Caco-2 (cell line): ENCODE measurements around the gene PTPRS. TPM values are rescaled to one million over a fixed set of nuclear protein-coding genes. Genes with fewer than 3 reads are reported as not detected.
"Not testable (repeated sequence)": the region's sequence is repeated elsewhere in the genome, so short reads cannot be mapped to it uniquely, and the experiment has no call there.

ENCODE experiments used
- BruUV-seq: library from RNA; stranded (reverse); fragments of 400-500 nt; replicated peaks from 2 replicates; lab custom pipeline; 2021; lab: Mats Ljungman, UMichigan
- CTCF ChIA-PET: fragments of 300-600 bp; sonication (Branson Sonifier 250); formaldehyde crosslinking; loops from one replicate; lab custom pipeline; 2022; ENCODE audit warnings: antibody characterized with exemption; lab: Charles Lee
- POLR2A ChIA-PET: fragments of 300-600 bp; sonication (Branson Sonifier 250); formaldehyde crosslinking; loops from one replicate; lab custom pipeline; 2022; ENCODE audit warnings: antibody characterized with exemption; lab: Charles Lee
- DNase-seq, 2 experiments: peaks; one replicate each; pipeline versions ENCODE4 v3.0.0 to v3.0.0-alpha.2; 2020 to 2022
- H3K27me3 ChIP-seq: replicated peaks from 2 replicates; pipeline ENCODE4 v1.6.0; 2011; ENCODE audit warnings: low read length; ENCODE audit not compliant: control insufficient read depth, insufficient read depth
- H3K36me3 ChIP-seq: 2 replicates; pipeline ENCODE4 v1.5.1; 2011; ENCODE audit warnings: low read length; ENCODE audit not compliant: control insufficient read depth, insufficient read depth
- H3K4me1 ChIP-seq: fragments of 250-450 bp; sonication (Bioruptor Pico); 2 replicates; pipeline ENCODE4 v1.5.1; 2020; ENCODE audit warnings: mild to moderate bottlenecking
- H3K4me3 ChIP-seq: 2 replicates; pipeline ENCODE4 v1.5.1; 2011; ENCODE audit warnings: low read depth, mild to moderate bottlenecking, control low read depth, low read length
- H3K9me3 ChIP-seq: fragments of 250-450 bp; sonication (Bioruptor Pico); 2 replicates; pipeline ENCODE4 v1.5.1; 2020; ENCODE audit warnings: mild to moderate bottlenecking, moderate library complexity
- H3K27ac Mint-ChIP-seq: one replicate; pipeline ENCODE4 v1.8.0; 2022; ENCODE audit warnings: mixed read lengths; ENCODE audit not compliant: unreplicated experiment
- H3K27me3 Mint-ChIP-seq: one replicate; pipeline ENCODE4 v1.8.0; 2022; ENCODE audit warnings: mixed read lengths; ENCODE audit not compliant: insufficient read depth, unreplicated experiment
- H3K36me3 Mint-ChIP-seq: one replicate; pipeline ENCODE4 v1.8.0; 2022; ENCODE audit warnings: mild to moderate bottlenecking, mixed read lengths; ENCODE audit not compliant: insufficient read depth, unreplicated experiment
- H3K4me1 Mint-ChIP-seq: one replicate; pipeline ENCODE4 v1.8.0; 2022; ENCODE audit warnings: low read depth, mixed read lengths; ENCODE audit not compliant: unreplicated experiment
- H3K4me3 Mint-ChIP-seq: one replicate; pipeline ENCODE4 v1.8.0; 2022; ENCODE audit warnings: mild to moderate bottlenecking, moderate library complexity, mixed read lengths; ENCODE audit not compliant: unreplicated experiment
- H3K9me3 Mint-ChIP-seq: one replicate; pipeline ENCODE4 v1.8.0; 2022; ENCODE audit warnings: mixed read lengths; ENCODE audit not compliant: unreplicated experiment
- intact Hi-C: fragments of 100-400 bp; cut with micrococcal nuclease; formaldehyde crosslinking; loops from one replicate; pipeline ENCODE4 v1.10.0; 2022; ENCODE audit not compliant: unreplicated experiment
- total RNA-seq: library from RNA; stranded (reverse); gene quantifications from 2 replicates; pipeline ENCODE4 v1.2.3, GENCODE V29; 2022
- TF ChIP-seq, protein P1 (sequence below), 2 experiments: fragments of 200-600 bp in 1 of 2; IDR thresholded peaks; 1 replicate in 1 of 2; 2 replicates in 1 of 2; pipeline versions ENCODE4 v1.5.1 to v1.8.0; 2011 to 2022; ENCODE audit warnings: antibody characterized with exemption in 1 of 2, control low read depth in 1 of 2, inconsistent platforms in 1 of 2, low read depth in 1 of 2, low read length in 1 of 2, mild to moderate bottlenecking in 1 of 2, moderate library complexity in 1 of 2; ENCODE audit not compliant: insufficient read depth in 1 of 2, severe bottlenecking in 1 of 2, unreplicated experiment in 1 of 2

PTPRS gene
- total RNA-seq, 1 experiment from 2014 or later = 65.6 TPM

DNA sequence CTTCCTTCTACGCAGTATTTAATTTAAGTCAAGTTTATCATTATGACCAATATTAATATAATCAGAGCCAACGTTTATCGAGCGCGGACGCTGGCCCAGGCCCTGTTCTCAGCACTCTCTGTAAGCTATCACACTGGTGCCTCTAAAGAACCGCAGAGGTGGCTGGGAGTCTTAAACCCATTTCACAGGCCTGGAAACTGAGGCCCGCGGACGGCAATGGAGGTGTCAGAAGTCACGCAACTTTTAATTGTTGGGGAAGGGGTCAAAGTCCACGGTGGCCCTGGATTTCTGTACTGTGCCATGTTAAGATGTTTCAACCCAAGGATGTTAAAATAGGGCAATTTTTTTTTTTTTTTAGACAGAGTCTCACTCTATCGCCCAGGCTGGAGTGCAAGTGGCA lies 8.8 kb downstream of the PTPRS start:
- no peak overlapping the region for H3K27ac Mint-ChIP-seq
- DNase-seq = no peak
- TF ChIP-seq, protein P1, sequence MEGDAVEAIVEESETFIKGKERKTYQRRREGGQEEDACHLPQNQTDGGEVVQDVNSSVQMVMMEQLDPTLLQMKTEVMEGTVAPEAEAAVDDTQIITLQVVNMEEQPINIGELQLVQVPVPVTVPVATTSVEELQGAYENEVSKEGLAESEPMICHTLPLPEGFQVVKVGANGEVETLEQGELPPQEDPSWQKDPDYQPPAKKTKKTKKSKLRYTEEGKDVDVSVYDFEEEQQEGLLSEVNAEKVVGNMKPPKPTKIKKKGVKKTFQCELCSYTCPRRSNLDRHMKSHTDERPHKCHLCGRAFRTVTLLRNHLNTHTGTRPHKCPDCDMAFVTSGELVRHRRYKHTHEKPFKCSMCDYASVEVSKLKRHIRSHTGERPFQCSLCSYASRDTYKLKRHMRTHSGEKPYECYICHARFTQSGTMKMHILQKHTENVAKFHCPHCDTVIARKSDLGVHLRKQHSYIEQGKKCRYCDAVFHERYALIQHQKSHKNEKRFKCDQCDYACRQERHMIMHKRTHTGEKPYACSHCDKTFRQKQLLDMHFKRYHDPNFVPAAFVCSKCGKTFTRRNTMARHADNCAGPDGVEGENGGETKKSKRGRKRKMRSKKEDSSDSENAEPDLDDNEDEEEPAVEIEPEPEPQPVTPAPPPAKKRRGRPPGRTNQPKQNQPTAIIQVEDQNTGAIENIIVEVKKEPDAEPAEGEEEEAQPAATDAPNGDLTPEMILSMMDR (IDR thresholded peaks at IDR 0.05; ENCODE audit: insufficient read depth in 1 of 2, low read depth in 1 of 2, low read length in 1 of 2, severe bottlenecking in 1 of 2, unreplicated experiment in 1 of 2) = no peak
- no peaks in the 10 kb centered on the region for H3K27me3 ChIP-seq
- CTCF ChIA-PET = interaction anchor here (0.6 kb wide), 1 partner anchor 9 kb away, joined by 4 read pairs; no protein-coding TSS in a partner anchor
- H3K36me3 ChIP-seq = no peaks in the 10 kb centered on the region
- H3K4me3 ChIP-seq = no peak overlapping the region
- POLR2A ChIA-PET = no interaction called here
- intact Hi-C loops = no loop called here
- no peaks in the 10 kb centered on the region for H3K36me3 Mint-ChIP-seq
- no TSS peak for BruUV-seq
- no peak overlapping the region for H3K4me3 Mint-ChIP-seq
- H3K9me3 Mint-ChIP-seq = no peaks in the 10 kb centered on the region
- no peaks in the 10 kb centered on the region for H3K4me1 Mint-ChIP-seq
- no peaks in the 10 kb centered on the region for H3K4me1 ChIP-seq
- H3K9me3 ChIP-seq = no peaks in the 10 kb centered on the region
- H3K27me3 Mint-ChIP-seq = no peaks in the 10 kb centered on the region

- no peak overlapping the region for H3K4me3 Mint-ChIP-seq
- DNase-seq = no peak
- intact Hi-C loops = no loop called here
- H3K36me3 Mint-ChIP-seq = no peaks in the 10 kb centered on the region
- POLR2A ChIA-PET = no interaction called here
- Histone ChIP-seq H3K4me1 (no peaks in the 10 kb centered on the region), H3K27me3 (no peaks in the 10 kb centered on the region), H3K4me3 (no peak overlapping the region), H3K9me3 (no peaks in the 10 kb centered on the region), H3K36me3 (no peaks in the 10 kb centered on the region)
- CTCF ChIA-PET = no interaction called here
- no peaks in the 10 kb centered on the region for H3K27me3 Mint-ChIP-seq
- TF ChIP-seq, protein P1 (IDR thresholded peaks at IDR 0.05; ENCODE audit: insufficient read depth in 1 of 2, low read depth in 1 of 2, low read length in 1 of 2, severe bottlenecking in 1 of 2, unreplicated experiment in 1 of 2) = no peak
- no peaks in the 10 kb centered on the region for H3K4me1 Mint-ChIP-seq
- H3K27ac Mint-ChIP-seq = no peak overlapping the region
- no peaks in the 10 kb centered on the region for H3K9me3 Mint-ChIP-seq
- BruUV-seq = no TSS peak
These were observed 10.3 kb downstream of the PTPRS start for GRCh38 chr19:5330307-5330720.

- H3K9me3 ChIP-seq = no peaks in the 10 kb centered on the region
- H3K36me3 ChIP-seq = no peaks in the 10 kb centered on the region
- Mint-ChIP-seq H3K27me3 (no peaks in the 10 kb centered on the region), H3K27ac (no peak overlapping the region), H3K4me1 (no peaks in the 10 kb centered on the region), H3K4me3 (no peak overlapping the region), H3K36me3 (no peaks in the 10 kb centered on the region), H3K9me3 (no peaks in the 10 kb centered on the region)
- TF ChIP-seq, protein P1 (IDR thresholded peaks at IDR 0.05; ENCODE audit: insufficient read depth in 1 of 2, low read depth in 1 of 2, low read length in 1 of 2, severe bottlenecking in 1 of 2, unreplicated experiment in 1 of 2) = no peak
- no TSS peak for BruUV-seq
- intact Hi-C loops = no loop called here
- no peaks in the 10 kb centered on the region for H3K27me3 ChIP-seq
- H3K4me1 ChIP-seq = no peaks in the 10 kb centered on the region
- DNase-seq = no peak
- CTCF ChIA-PET = interaction anchor here (0.6 to 0.7 kb wide), 3 partner anchors 18 to 472 kb away, joined by 3 to 6 read pairs (median 3); no protein-coding TSS in a partner anchor
- POLR2A ChIA-PET = no interaction called here
- H3K4me3 ChIP-seq = no peak overlapping the region
These were observed 11.5 kb downstream of the PTPRS start for GRCh38 chr19:5329141-5329540.

DNA sequence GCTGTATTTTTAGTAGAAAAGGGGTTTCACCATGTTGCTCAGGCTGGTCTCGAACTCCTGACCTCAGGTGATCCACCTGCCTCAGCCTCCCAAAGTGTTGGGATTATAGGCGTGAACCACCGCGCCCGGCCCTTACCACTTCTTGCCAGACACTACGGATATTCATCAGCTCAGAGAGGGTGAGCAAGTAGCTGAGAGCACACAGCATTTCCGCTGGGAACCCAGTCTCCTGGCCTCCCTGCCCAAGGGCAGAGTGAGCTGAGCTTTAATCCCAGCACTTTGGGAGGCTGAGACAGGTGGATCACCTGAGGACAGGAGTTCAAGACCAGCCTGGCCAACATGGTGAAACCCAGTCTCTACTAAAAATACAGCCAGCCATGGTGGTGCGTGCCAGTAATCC lies 12.2 kb downstream of the PTPRS start:
- H3K4me3 ChIP-seq, H3K9me3 Mint-ChIP-seq, H3K4me1 ChIP-seq, H3K36me3 ChIP-seq, POLR2A ChIA-PET, H3K9me3 ChIP-seq, H3K4me1 Mint-ChIP-seq, H3K27me3 Mint-ChIP-seq, DNase-seq, intact Hi-C loops, H3K36me3 Mint-ChIP-seq, BruUV-seq, H3K27ac Mint-ChIP-seq, H3K4me3 Mint-ChIP-seq, H3K27me3 ChIP-seq: not testable (repeated sequence)
- CTCF ChIA-PET = interaction anchor here (0.6 kb wide), 1 partner anchor 17 kb away, joined by 6 read pairs; no protein-coding TSS in a partner anchor
